Stimulated activated CD8-positive, alpha-beta memory T cell treated with anti-CD3 and anti-CD28 coated beads, Interleukin-12 subunit alpha, Interleukin-12 subunit beta, amount 100 ng/mL, for 4 hours (primary cell): ENCODE data around the gene F5.
"Not testable (repeated sequence)": the region's sequence is repeated elsewhere in the genome, so short reads cannot be mapped to it uniquely, and the experiment has no call there.

Source experiments
- DNase-seq: peaks from one replicate; pipeline ENCODE4 v3.0.0-alpha.2; 2020; ENCODE audit warnings: low read depth

Gene F5

GRCh38 chr1:169538998-169539871, 47.0 kb downstream of the F5 start:
- no peak for DNase-seq

DNA sequence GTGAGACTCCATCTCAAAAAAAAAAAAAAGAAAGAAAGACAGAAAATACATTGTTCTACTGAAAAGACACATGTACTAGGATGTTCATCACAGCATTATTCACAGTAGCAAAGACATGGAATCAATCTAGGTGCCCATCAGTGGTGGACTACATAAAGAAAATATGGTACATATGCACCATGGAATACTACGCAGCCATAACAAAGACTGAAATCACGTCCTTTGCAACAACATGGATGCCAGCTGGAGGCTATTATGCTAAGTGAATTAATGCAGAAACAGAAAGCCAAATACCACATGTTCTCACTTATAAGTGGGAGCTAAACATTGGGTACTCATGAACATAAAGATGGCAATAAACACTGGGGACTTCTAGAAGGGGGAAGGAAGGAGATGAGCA, 51.6 kb downstream of the F5 start:
- DNase-seq, result no peak

DNA sequence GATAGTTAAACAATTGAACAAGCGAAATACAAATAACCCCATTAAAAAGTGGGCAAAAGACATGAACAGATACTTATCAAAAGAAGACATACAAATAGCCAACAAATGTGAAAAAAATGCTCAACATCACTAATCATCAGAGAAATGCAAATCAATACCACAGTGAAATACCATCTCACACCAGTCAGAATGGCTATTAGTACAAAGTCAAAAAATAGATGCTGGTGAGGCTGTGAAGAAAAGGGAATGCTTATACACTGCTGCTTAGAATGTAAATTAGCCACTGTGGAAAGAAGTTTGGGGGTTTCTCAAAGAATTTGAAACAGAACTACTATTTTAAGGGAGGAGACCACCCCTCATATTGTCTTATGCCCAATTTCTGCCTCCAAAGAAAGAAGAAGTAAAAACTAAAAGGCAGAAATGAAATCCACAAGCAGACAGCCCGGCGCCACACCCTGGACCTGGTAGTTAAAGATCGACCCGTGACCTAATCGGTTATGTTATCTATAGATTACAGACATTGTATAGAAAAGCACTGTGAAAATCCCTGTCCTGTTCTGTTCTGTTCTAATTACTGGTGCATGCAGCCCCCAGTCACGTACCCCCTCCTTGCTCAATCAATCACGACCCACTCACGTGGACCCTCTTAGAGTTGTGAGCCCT, 52.6 kb downstream of the F5 start:
- DNase-seq, result not testable (repeated sequence)

DNA sequence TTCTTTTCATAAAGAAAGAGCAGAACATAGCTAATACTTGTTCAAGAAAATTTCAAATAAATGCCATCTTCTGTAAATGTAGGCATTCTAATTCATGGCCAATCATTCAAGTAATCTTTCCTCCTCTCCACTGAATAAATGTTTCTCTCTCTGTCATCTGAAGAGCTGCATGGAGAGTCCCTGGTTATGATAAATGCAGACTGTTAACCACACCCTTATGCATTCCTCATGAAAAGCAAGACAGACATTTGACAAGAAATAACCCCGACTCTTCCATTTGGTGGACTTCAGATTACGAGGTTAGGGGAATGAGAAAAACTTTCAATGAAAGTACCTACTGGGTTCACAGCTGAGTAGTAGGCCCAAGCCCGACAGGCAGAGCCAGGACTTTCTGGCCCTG, 55.8 kb downstream of the F5 start:
- DNase-seq, result no peak

DNA sequence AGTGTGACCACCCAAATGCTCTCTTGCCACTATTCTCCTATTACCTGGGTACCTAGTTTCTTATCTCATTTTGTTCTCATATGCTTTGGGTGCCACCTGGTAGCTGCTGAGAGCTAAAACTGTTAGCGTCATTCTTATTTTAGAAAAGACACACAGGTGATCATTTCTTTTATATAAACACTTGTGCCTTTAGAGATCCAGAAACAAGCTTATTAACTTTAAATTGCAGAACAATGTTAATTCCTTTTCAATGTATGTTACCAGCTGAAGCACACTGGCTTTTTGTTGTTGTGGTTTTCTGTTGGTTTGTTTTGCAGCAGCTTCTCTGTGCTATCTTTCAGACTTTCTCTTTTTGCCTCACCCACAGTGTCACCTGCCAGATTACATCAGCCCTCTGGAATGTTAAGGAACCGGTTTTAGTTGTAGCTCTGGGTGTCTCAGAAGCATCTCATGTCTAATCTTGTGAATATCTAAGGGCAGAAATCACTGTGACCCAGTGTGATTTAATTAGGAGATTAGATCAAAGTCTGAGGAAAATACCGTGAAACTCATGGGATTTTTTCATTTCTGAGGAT, 57.1 kb downstream of the F5 start:
- DNase-seq, result no peak

DNA sequence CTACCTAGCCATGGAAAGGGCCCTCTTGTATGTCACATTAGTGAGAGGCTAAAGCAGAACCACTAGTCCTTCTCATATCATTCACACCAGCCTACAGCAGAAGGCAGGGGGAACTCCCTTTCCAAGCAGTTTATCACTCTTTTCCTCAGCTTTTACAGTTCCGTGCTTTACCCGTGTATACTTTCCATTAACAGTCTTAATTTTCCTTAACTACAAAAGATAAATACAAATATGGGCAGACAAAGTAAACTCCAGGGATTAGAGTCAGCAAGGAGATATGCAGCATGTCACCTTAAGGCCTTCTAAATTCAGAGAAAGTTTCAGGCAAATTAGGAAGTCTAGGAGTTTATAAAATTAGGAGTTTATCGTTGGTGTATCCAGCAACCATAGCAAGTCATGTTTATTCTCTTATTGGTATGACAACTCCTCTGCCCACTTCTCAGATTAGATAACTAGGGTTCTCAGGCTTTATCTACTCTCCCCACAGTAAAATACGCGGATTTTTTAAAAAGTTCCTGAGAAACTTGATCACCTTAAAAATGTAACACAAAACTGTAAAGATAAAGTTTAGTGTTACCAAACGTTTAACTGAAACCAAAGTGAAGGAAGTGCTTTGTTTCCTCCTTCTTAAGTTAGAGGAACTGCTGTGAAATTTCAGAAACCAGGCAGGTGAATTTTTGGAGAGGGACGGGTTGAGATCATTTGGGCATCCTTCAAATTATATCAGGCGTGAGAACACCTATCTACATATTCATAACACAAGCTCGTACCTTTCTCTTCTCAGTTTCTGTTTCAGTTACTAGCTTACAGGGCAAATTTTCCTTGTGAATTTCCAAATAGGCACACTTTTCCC, 57.8 kb downstream of the F5 start:
- DNase-seq, result no peak

DNA sequence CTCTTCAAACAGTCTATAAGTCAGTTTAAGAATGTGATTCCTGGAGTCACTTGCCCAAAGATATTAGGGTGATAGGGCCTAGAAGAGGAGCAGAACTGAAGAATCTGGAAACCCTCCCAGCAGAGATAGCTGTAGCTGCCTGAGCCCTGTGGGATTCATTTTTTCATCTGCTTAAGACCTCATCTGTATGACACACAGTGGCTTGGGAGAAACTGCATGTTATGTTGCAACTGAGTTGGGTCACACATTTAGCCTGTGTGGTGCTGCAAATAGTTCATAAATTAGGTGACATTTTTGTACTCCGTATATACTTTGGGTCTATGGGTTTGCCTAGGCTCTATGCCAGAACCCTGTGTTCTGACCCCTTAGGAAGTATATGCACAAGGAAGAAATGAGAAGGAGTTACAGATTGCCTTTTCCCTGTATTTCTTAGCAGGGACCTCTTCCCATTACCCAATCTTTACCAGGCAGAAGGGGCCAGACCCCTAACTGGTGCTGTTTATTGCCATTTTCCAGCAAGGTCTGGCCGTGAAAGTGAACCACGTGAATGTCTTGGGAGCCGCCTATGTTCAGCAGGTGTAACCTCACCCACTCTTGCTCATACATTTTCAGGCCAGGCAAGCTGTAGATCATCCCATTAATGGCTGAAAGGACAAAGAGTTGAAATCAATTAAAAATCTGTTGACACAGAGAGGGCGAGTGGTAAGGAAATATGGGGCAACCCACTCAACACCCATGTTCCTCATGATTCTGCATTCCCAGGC, 58.6 kb downstream of the F5 start:
- DNase-seq, result no peak

DNA sequence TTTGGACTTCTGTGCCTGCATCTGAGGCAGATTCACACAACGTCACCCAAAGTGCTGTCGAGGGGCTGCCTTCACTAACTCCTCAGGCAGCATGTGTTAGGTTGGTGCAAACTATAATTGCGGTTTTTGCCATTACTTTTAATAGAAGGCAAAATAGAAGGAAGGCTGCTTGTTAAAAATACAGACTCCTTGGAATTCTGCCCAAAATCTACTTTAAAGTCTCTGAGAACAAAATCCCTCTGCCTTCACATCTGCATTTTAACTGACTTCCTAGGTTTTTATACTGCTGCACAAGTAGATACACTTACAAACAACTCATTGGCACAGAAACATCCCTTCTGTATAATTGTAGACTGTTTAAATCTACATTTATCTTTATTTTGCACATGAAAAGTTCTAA, 59.3 kb downstream of the F5 start:
- no peak for DNase-seq

DNA sequence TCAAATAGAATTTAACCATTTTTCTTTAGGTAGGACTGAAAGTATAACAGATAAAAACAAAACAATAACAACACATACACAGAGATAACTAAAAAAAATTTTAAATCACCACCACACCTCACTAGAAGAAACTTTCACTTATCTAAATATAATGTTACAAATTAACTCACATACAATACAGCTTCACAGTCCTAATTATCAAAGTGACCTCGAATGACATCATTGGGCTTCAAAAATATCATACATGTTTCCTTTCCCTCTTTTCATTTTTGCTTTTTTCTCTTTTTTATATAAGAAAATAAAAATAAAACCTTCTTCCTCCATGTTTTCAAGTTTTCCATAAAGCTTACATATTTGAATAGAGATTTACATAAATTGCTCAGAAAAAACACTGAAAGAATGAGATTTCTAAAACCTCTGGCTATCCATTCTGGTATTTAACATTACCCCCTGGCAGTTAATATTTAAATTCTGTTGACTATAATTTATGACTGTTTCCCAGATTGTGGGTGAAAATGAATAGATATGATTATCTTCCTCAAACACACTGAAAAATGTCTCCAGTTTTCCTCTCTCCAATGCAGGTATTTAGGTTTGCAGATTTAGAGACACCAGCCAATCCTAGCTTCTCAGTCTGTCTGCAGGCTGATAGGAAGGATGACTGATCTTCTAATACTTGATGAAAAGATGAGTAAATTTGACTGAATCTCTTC, 60.0 kb downstream of the F5 start:
- DNase-seq, result no peak

DNA sequence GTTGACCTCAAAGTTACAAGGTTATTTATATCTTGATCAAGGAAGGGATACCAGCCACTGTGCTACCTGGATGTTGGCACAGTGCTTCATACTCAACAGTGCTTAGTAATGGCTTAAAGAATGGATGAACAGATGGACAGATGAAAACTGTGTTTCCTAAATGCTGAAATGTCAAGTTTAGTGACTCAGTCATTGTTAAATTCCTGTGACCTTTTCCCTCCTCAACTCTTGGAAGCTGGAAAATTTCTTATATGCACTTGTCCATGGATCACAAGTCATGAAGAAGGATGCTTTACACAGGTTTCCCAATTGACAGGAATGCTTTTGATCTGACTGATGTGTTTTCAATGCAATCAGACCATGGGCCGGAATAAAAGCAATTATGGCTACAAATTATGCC, 60.9 kb downstream of the F5 start:
- DNase-seq, result no peak

DNA sequence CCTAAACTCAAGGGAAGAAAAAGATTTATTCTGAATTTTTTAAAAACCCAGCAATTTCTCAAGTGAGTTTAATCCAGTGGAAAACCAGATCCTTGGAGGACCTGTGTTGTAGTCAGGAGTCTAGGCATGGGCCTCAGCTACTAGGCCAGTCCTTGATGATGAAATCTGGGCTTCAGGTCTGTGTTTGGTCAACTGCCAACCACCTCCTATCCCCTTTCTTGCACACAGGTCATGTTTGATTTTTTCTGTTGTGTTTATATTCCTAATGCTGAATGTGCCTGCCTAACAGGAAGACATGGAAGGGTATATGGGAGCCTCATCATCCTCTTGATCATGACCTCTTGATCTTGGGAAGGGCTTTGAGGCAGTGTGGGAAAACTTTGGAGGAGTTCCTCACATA, 62.4 kb downstream of the F5 start:
- DNase-seq, result no peak

DNA sequence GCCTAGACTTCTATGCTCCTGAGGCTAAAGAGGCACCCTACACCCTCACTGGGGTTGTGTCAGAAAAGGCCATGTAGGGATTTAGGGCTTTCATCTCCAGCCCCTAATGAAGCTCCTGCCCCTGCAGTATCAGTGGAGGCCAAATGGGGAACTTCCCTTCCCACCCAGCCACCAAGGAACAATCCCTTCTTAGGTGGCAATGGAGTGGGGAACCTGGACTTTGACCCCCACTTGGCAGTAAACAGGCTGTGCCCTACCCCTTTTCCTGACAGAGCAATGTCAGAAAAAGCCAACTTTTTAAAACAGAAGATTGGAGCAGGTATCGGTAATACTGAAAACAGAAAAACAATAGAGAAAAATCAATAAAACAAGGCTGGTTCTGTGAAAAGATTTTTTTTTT, 65.1 kb downstream of the F5 start:
- DNase-seq, result no peak

DNA sequence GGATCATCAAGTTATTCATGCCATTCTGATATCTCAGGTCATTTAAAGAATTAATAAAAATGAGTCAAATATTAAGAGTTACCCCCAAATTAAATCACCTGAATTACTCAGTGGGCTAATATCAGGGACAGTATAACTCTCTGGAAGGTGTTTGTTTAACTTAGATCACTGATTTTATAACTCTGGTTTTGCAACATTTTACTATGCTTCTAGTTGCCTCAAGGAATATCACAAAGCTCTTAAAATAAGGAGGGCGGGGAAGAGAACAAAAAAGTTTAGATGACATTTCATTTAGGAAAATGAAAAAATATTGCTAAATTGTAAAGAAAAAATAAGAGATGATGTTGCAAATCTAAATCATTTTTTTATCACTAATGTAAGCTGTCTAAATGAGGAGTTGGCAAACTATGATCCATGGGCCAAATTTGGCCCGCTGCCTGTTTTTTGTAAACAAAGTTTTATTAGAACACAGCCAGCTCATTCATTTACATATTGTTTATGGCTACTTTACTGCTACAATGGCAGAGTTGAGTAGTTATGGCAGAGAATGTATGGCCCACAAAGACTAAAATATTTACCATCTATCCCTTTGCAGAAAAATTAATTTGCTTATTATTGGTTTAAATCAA, 68.6 kb downstream of the F5 start:
- DNase-seq, result no peak

DNA sequence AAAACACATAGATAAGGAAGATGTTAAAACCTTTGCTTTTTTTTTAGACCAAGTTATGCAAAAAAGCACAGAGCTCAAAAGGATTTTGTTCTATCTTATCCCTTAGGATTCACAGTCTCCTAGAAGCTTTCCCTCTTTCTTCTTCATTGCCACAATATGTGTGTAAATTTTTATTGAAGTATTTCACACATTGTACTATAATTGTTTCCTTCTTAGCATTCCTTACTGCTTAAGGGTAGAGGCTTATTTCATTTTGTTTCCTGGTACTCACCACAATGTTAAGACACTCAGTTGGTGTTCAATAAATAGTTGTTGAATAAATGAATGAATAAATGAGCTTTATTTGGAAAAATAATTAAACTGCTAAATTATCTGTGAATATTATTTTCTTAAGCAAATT, 70.6 kb downstream of the F5 start:
- DNase-seq, result no peak

GRCh38 chr1:169514566-169515270, 71.6 kb downstream of the F5 start:
- DNase-seq, result no peak

DNA sequence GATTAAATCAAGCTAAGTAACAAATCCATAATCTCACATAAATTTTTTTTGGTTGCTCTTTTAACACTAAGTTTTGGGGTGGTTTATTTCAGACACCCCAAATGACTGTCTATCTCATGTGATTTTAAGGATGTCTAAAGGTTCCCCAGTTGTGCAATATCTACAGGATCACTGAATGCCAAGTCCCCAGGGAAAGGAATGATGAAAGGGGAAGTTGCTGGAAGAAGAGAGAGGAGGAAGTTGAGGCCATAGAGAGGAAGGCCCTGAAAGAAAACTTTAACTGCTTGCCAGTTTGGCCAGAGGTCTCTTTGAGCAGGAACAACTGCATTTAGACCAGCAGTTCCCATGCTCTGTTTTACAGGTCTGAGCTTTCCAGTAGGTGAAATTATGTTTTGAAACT, 73.1 kb downstream of the F5 start:
- DNase-seq, result no peak

DNA sequence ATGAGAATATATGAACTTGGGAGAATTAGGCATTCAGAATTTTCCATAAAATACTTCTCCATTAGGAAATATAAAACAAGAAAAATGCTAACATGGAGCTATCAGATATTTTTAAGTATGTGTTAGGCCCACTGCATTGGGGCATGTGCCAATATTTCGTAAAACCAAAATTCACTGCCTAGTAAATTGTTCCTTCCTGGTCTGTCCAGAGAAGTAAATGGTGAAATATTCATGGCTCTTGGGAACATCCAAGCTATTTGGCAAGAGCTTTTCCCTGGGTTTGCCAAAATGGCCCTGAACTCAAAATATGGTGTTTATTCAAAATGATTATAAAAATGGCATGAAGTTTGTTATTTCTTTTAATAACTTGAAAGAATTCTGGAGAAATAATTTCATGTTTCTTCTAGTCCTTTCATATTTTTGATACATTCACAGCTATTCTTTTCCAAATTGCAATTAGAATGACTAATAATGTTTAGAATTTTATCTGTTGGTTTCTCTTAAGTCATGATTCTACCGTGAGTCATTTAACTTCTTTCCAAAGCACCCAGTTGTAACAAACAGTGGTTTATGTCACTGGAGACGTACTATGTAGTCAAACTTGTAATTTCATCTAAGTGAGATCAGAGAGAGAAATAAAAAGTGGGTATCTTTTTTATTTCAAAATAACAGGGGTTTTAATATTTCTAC, 74.8 kb downstream of the F5 start:
- DNase-seq, result no peak

GRCh38 chr1:169510060-169510459, 76.2 kb downstream of the F5 start:
- no peak for DNase-seq

DNA sequence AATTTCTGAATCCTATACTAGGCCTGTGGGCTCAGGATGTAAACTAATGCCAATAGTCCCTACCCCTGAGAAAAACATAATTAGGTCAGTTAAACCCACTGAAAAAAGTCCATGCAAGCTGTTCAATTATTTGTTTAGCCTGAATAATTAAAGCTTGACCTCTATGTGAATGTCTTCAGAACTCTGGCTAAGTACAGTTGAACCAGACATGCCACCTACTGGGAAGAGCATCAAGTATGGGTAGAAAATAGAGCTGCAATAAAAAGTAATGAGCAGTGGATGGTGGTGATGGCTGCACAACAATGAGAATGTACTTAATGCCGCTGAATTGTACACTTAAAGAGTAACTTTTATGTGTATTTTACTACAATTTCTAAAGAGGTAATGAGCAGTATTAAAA, 76.9 kb downstream of the F5 start:
- no peak for DNase-seq
